Stimulated activated CD4-positive, alpha-beta T cell treated with anti-CD3 and anti-CD28 coated beads, TNF-alpha, amount 100 ng/mL, for 1 hour (primary cell): ENCODE data around the gene GRB10.

ENCODE experiments used
- DNase-seq, 3 donors: peaks; one replicate each; pipeline ENCODE4 v3.0.0-alpha.2; 2020; ENCODE audit warnings: low read depth in 3 of 3, low spot score in 1 of 3

GRB10 gene

DNA sequence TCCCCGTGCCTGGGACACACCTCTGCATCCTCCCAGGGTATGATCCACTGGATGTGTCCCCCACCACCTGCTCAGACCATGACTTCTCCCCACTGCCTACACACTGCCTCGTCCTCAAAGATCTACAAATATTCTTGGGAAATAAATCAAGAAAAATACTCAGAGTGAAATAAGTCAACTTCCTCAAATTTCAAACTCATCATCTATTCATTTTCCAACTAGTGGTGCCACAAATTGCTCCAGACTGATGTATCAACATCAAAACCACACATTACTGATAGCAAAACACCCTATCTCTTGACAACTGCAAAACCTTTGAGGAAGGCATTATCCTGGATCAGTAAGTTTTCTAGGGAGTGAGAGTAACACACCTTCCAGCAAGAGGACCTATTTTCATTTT lies 87.7 kb downstream of the GRB10 start:
- DNase-seq = no peak

DNA sequence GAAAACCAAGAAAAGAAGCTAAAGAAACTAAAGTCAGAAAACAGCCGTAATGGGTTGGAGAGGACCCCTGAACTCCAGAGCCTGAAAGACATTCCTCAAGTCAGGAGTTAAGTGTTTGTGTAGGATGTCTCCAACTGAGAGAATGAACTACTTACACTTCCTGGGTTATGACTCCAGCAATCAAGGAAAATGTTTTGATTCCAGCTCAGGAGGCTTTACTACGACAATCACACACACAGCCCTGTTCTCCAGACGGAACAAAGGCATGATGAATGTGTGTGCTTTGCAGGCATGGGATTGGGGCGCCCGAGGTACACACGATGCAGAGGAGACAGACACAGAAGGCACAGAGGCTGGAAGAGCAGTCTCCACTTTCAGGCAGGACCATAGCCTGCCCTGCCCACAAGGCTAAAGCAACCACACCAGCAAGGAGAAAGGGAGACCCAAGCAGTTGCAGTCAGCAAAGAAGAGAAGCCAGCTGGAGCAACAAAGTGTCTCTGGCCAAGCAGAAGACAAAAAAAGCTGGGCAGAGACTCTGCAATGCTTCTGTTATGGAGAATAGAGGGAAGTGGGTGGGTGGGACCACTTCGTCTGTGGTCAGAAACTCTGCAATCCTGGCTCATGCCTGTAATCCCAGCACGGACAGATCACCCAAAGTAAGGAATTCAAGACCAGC lies 89.1 kb downstream of the GRB10 start:
- DNase-seq = no peak

DNA sequence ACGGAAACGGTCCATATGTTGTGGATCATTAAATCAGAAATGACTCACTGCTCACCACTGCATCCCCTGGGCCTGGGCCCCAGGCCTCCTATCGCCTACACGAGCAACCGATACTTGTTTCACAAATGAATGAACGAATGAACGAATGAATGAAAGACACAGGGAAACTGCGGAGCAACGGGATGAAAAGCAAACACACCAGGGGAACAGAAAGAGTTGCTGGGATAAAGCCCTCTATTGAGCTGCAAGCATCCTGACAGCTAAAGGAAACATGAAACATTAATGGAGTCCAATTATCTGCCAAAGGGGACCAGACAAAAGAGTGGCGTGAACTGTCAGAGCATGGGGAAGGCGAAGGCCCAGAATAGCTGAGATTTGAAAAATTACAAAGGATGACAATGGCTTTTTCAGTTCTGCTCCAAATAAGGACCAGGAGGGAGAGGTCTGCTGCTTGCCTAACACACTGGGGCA lies 92.1 kb downstream of the GRB10 start:
- DNase-seq = no peak

DNA sequence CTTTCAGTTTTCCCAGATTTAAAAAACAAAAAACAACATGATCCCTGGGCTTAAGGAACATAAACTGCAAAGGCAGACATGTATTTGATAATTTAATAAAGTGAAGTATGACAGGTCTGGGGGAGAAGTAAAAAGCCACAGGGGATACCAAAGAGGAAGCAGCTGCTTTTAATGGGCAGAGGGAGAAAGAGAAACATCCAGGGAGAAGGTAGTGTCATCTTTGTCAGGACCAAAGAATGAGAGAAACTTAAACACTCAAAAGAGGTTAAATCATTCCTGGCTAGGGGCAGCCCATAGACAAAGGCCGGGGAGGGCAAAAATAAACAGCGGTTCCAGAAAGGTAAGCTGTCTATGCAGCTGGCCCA lies 94.5 kb downstream of the GRB10 start:
- DNase-seq = no peak

- DNase-seq = no peak
Measured at GRCh38 chr7:50687575-50688225, 95.0 kb downstream of the GRB10 start.

DNA sequence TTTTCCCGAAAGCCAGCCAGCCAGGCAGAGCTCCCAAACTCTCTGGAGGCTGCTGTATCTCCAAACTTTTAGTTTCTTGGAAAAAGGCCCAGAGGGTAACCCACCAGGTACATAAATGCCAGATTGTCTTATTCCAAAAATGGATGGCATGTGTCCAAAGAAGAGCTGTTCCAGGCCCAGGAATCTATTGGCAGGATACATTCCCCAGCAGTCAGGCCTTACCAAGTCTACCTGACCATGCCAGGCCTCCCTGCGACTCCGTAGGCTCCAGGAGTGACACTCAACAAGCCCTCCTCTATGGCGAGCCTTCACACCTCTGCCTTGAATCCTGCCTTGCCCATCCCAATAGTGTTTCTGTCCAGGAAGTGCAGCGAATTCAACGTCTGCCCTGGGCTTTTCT lies 95.6 kb downstream of the GRB10 start:
- DNase-seq = no peak

GRCh38 chr7:50685135-50686065 lies 97.3 kb downstream of the GRB10 start:
- no peak for DNase-seq

- no peak for DNase-seq
Measured at GRCh38 chr7:50684713-50685075, 98.0 kb downstream of the GRB10 start.

DNA sequence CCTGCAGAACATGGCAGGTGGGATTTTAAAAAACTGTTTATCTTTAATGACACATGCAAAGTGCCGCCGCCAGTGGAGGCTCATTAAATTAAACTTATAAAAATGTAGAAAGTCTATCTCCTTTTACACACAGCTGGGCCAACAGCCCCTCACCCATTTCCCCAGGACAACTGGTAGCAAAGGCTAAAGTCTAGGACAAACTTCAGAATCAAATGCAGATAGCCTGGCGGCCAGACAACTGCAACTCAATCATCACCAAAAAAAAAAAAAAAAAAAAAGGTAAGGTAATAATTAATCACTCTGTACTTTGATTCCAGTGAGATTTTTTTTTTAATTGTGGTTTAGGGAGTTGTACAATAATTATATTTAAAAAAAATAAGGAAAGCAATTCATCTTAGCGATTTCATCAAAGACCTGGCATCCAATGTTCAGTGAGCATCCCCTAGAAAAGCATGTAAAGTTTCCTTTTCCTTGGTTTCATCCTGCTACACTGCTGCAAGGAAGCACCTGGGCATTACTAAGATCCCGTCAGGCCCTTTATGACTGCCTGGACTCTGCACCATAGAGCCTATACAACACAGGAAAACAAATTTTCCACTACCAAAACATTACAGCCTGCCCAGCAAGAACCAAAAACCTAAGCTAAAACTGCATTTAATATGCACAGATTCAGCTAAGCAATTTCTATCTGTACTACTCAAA lies 98.5 kb downstream of the GRB10 start:
- DNase-seq = no peak

DNA sequence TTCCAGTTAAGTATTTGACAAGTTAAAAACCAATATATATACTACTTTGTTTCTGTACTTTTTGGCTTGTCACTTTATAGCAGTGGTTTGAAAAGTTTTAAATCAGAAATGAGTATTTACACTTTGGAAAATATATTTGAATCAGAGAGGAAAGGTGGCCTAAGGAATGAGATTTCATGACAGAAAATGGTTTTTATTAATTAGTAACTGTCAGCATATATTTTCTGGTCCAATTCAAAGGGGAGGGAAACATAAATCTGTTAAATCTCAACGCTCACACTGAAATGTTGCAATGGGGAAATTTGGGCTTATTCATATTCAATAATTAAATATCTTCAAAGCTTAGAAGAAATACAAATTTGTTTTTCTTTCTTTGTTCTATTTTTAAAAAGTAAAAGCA lies 100.1 kb downstream of the GRB10 start:
- no peak for DNase-seq

GRCh38 chr7:50682079-50682478 lies 100.6 kb downstream of the GRB10 start:
- DNase-seq = no peak

GRCh38 chr7:50681432-50682045 lies 101.2 kb downstream of the GRB10 start:
- no peak for DNase-seq

DNA sequence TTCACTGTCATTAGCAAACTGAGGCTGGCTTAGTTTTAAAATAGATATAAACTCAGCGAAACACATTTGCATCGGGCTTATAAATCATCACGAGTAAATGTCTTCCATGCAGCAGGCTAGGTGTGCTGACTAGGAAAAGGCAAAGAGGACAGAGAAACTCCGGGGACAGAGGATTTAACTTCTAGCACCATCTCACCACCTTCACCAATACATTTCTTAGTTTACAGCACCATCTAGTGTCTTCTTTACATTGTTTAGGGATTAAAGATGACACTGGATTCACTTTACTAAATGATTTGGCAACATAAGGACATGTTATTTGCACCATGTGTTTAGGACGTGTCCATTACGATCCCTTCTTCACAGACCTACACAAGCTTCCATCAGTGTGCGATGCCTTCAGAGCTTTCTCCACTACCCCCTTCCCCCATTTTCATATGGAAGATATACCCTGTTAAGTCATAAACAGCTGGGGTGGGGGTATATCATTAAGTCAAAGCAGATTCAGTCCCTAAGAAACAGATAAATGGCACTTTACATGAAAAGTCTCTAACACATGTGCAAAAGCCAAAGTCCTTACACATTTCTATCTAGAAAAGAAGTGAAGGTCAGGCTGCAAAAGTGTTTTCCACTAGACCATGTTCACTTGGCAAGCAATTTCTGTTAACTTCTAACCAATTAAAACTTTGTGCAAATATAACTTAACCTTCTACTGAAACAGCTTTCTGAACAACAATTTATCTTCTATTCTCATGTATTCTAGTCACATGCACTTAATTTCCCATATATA lies 103.3 kb downstream of the GRB10 start:
- DNase-seq = no peak

- DNase-seq = no peak
Measured at GRCh38 chr7:50678586-50678985, 104.1 kb downstream of the GRB10 start.

DNA sequence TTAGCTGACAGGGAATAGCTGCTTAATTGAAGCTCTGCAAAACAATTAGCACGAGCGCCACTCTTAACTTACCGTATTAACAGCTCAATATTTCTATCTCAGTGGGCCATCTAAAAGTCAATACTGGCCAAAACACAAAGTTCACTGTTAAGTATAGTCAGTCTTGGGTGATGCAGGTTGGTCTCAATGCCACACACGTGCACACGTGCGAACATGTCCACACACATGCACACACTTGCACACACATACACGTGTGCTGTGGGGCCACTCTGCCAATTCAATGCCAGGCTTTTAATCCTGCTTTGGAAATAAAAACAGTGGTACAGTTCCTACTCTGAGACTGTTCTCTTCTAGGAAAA lies 105.1 kb downstream of the GRB10 start:
- DNase-seq = no peak

DNA sequence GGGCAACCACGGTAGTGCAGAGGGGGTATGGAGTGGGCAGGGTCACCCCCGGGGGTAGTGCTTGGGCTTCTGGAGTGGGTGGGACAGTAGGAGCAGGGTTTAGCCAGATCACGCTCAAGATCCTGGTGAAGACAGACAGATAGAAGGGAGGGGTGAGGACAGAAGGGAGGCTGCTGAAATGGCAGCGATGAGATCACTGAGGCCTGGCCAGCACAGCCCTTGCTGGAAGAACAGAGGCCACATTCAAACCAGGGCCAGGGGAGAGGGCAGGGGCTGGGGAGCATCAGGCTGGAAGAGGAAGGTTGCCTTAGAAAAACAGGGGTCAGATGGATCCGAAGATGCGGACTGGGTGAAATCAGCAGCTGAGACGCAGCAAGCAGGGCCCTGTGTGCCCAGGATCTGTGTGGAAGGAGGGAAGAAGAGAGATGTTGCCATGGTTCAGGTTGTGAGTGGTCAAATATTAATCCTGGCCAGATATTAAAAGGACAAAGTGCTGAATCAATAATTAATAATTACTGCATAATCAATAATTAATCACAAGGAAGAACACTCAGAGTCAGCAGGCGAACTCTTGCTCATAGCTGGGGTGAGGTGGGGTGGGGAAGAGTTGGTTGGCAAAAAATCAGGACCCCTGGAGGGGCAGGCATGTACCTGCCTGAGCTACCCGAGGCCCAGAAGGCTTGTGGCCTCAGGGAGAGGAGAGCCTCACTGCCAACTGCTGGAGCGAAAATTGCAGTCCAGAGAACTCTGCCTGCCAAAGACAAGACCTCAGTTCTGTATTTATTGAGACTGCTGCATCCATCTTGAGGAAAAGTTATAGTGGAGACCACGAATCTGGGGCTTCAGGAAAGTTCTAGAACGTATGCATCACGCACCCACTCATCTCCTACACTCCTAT lies 105.7 kb downstream of the GRB10 start:
- no peak for DNase-seq

DNA sequence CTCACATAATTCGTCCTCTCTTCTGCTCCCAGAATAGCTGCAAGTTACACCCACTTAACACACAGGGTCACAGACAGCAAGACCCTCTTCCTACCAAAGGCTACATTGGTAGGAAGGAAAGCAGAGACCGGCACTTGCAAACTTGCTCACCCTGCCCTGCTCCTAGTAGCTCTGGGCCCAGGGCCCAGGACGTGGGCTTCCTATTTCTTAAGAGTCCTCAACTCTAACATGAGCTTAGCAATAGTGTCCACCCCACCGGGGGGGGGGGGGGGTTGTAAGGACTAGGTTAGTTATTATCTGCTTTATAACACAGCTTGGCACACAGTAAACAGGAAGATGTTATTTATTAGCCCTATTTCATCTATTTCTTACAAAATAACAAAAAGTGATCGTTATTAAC lies 106.6 kb downstream of the GRB10 start:
- DNase-seq = no peak

- DNase-seq = no peak
Measured at GRCh38 chr7:50674896-50675835, 107.5 kb downstream of the GRB10 start.
